ENCODE measurements around the gene MIAT. TPM values are rescaled to one million over a fixed set of nuclear protein-coding genes. Genes with fewer than 3 reads are reported as not detected.
"Not testable (repeated sequence)": the region's sequence is repeated elsewhere in the genome, so short reads cannot be mapped to it uniquely, and the experiment has no call there.

MIAT gene
- polyA plus RNA-seq, 1 donor (not counting 4 experiments of a cell fraction or from before 2014, with no cell fraction given): 0.04 TPM

DNA sequence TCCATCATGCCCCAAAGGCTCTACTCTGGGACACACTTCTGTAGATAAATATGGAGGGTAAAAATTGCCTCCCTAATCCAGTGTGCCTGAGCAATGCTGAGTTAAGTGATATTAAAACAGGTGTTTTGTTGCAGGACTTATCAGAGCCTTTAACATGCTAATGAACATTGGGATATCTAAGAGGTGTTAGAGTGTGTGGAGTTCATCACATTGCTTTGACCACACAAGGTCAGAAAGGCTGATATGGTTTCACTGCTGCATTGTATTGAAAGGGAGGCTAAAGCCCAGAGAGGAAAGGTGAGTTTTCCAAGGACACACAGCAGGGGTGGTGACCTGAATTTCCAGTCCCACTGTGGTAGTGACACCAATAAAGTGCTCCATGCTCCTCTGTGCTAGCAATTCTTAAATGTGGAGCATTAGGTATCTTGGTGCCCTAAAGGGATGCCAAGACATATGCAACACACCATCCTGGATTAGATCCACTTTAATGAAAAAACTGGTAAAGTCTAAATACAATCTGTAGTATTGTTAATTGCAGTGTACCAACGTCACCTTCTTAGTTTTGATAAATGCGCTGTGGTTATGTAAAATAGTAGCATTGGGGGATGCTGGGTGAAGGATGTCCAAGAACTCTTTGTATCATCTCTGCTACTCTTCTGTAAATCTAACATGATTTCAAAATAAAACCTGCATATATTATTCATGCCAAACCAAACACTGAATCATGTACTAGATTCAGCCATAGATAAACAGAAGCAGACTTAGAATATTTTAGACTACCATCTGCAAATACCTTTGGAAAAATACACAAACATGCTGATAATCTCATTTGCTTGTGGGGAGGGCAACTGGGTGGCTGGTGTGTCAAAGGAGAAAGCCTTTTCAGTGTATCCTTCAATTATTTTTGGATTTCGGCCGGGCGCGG is 45.8 kb downstream of the MIAT start:
- H3K9me1 ChIP-seq (ENCODE audit: control insufficient read depth, extremely low read depth, insufficient read depth, low read length): no peaks in the 10 kb centered on the region
- dilution Hi-C loops (cut with MboI; ENCODE audit: extremely low pct_ligation_motif_present, low sequenced_read_pairs): no loop called here
- H2AFZ ChIP-seq (ENCODE audit: control insufficient read depth, low read length): no peak overlapping the region
- no peaks in the 10 kb centered on the region for H3K27me3 ChIP-seq (ENCODE audit: control insufficient read depth, extremely low read depth, insufficient read depth, low read length)
- H3K4me2 ChIP-seq (ENCODE audit: control insufficient read depth, extremely low read depth, insufficient read depth, low read depth, low read length): no peak overlapping the region
- H3K36me3 ChIP-seq (ENCODE audit: control insufficient read depth in 2 of 2, extremely low read depth in 1 of 2, insufficient read depth in 2 of 2, low read length in 2 of 2): peaks cover 0 to 1% of the 10 kb centered on the region in 2 experiments
- no peaks in the 10 kb centered on the region for H3K79me2 ChIP-seq (ENCODE audit: control insufficient read depth, insufficient read depth, low read length)
- no peaks in the 10 kb centered on the region for H4K20me1 ChIP-seq (ENCODE audit: control insufficient read depth, extremely low read depth, insufficient read depth, low read length)
- FAIRE-seq (no peak), DNase-seq (ENCODE audit: low read depth, low spot score) (no peak)
- H3K4me3 ChIP-seq (ENCODE audit: control insufficient read depth in 2 of 3, extremely low read depth in 1 of 3, insufficient read depth in 2 of 3, low read depth in 1 of 3, low read length in 3 of 3): no peak overlapping the region
- TF ChIP-seq, protein P1, sequence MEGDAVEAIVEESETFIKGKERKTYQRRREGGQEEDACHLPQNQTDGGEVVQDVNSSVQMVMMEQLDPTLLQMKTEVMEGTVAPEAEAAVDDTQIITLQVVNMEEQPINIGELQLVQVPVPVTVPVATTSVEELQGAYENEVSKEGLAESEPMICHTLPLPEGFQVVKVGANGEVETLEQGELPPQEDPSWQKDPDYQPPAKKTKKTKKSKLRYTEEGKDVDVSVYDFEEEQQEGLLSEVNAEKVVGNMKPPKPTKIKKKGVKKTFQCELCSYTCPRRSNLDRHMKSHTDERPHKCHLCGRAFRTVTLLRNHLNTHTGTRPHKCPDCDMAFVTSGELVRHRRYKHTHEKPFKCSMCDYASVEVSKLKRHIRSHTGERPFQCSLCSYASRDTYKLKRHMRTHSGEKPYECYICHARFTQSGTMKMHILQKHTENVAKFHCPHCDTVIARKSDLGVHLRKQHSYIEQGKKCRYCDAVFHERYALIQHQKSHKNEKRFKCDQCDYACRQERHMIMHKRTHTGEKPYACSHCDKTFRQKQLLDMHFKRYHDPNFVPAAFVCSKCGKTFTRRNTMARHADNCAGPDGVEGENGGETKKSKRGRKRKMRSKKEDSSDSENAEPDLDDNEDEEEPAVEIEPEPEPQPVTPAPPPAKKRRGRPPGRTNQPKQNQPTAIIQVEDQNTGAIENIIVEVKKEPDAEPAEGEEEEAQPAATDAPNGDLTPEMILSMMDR (optimal IDR thresholded peaks at IDR 0.05 in 1 of 3, IDR thresholded peaks at IDR 0.05 in 1 of 3, conservative IDR thresholded peaks at IDR 0.05 in 1 of 3; ENCODE audit: extremely low read depth in 1 of 3, insufficient read depth in 2 of 3, low read length in 3 of 3): no peak
- TF ChIP-seq EZH2 (IDR thresholded peaks at IDR 0.05; ENCODE audit: low read length): no peak
- peaks cover 5% of the 10 kb centered on the region for H3K4me1 ChIP-seq (ENCODE audit: control insufficient read depth, extremely low read depth, insufficient read depth, low read length)
- no peaks in the 10 kb centered on the region for H3K9me3 ChIP-seq (ENCODE audit: control insufficient read depth, low read depth, low read length)
- H3K9ac ChIP-seq (ENCODE audit: control insufficient read depth, extremely low read depth, insufficient read depth, low read length): no peak overlapping the region
- H3K27ac ChIP-seq (ENCODE audit: control insufficient read depth, insufficient read depth, low read length): no peak overlapping the region

DNA sequence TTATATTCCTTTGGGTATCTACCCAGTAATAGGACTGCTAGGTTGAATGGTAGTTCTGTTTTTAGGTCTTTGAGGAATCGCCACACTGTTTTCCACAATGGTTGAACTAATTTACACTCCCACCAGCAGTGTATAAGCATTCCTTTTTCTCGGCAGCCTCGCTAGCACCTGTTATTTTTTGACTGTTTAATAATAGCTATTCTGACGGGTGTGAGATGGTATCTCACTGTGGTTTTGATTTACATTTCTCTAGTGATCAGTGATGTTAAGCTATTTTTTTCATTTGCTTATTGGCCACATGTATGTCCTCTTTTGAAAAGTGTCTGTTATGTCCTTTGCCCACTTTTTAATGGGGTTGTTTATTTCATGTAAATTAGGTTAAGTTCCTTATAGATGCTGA is 48.0 kb downstream of the MIAT start:
- H3K27ac ChIP-seq (ENCODE audit: control insufficient read depth, insufficient read depth, low read length); H3K4me1 ChIP-seq (ENCODE audit: control insufficient read depth, extremely low read depth, insufficient read depth, low read length); H3K9me1 ChIP-seq (ENCODE audit: control insufficient read depth, extremely low read depth, insufficient read depth, low read length); FAIRE-seq; H3K9ac ChIP-seq (ENCODE audit: control insufficient read depth, extremely low read depth, insufficient read depth, low read length); H3K36me3 ChIP-seq (ENCODE audit: control insufficient read depth in 2 of 2, extremely low read depth in 1 of 2, insufficient read depth in 2 of 2, low read length in 2 of 2); H4K20me1 ChIP-seq (ENCODE audit: control insufficient read depth, extremely low read depth, insufficient read depth, low read length); H3K27me3 ChIP-seq (ENCODE audit: control insufficient read depth, extremely low read depth, insufficient read depth, low read length); H2AFZ ChIP-seq (ENCODE audit: control insufficient read depth, low read length); H3K4me3 ChIP-seq (ENCODE audit: control insufficient read depth in 2 of 3, extremely low read depth in 1 of 3, insufficient read depth in 2 of 3, low read depth in 1 of 3, low read length in 3 of 3); DNase-seq (ENCODE audit: low read depth, low spot score); H3K9me3 ChIP-seq (ENCODE audit: control insufficient read depth, low read depth, low read length); H3K4me2 ChIP-seq (ENCODE audit: control insufficient read depth, extremely low read depth, insufficient read depth, low read depth, low read length); H3K79me2 ChIP-seq (ENCODE audit: control insufficient read depth, insufficient read depth, low read length); dilution Hi-C loops (cut with MboI; ENCODE audit: extremely low pct_ligation_motif_present, low sequenced_read_pairs): not testable (repeated sequence)
